HepG2 (cell line): Measurements from ENCODE around the gene PTPRU. TPM values are rescaled to one million over a fixed set of nuclear protein-coding genes. Genes with fewer than 3 reads are reported as not detected.

ENCODE experiments used
- ATAC-seq: fragments of 200-7000 bp; cut with Tn5 transposase; 3 replicates; pipeline ENCODE4 v1.9.1; 2020; ENCODE audit warnings: mild to moderate bottlenecking, moderate library complexity
- BruUV-seq: library from RNA; stranded (reverse); fragments of 400-500 nt; replicated peaks from 2 replicates; lab custom pipeline; 2021; lab: Mats Ljungman, UMichigan
- CTCF ChIA-PET: fragments of 300-600 bp; formaldehyde crosslinking; extraction: SDS; loops from one replicate; lab custom pipeline; 2021; ENCODE audit warnings: low total read pairs, inconsistent platforms, low intra/inter-chr PET ratio; lab: Yijun Ruan, JAX
- POLR2A ChIA-PET: fragments of 350-600 bp; sonication (Branson Sonifier 250); formaldehyde crosslinking; loops from one replicate; lab custom pipeline; 2020; ENCODE audit warnings: antibody characterized with exemption, inconsistent platforms; lab: Yijun Ruan, JAX
- DNase-seq: peaks from one replicate; pipeline ENCODE4 v3.0.0-alpha.2; 2015; ENCODE audit warnings: low spot score
- FAIRE-seq: peaks from 3 replicates; lab custom pipeline; 2011; peaks lifted over from hg19 to GRCh38; lab: Jason Lieb, UNC
- H2AFZ ChIP-seq: one replicate; pipeline ENCODE4 v1.6.1; 2011; ENCODE audit warnings: low read length, inconsistent platforms
- H3K27ac ChIP-seq: fragments of 300-600 bp; 3 replicates; pipeline ENCODE4 v1.8.0; 2011; ENCODE audit warnings: mixed run types, mild to moderate bottlenecking, mixed read lengths, low read length, inconsistent platforms; ENCODE audit not compliant: insufficient read depth; ENCODE audit errors: extremely low read length
- H3K27me3 ChIP-seq, 2 experiments: fragments of 200-600 bp in 1 of 2; 2 replicates in 1 of 2; 3 replicates in 1 of 2; pipeline versions ENCODE4 v1.6.0 to v1.8.0; 2011; ENCODE audit warnings: low read length in 2 of 2, mild to moderate bottlenecking in 2 of 2, moderate library complexity in 2 of 2, inconsistent platforms in 1 of 2; ENCODE audit not compliant: insufficient read depth in 2 of 2, control insufficient read depth in 1 of 2
- H3K36me3 ChIP-seq, 2 experiments: fragments of 200-600 bp in 1 of 2; replicated peaks in 1 of 2; 2 replicates in 1 of 2; 3 replicates in 1 of 2; pipeline versions ENCODE4 v1.5.1 to v1.8.0; 2011; ENCODE audit warnings: low read length in 2 of 2, inconsistent platforms in 1 of 2; ENCODE audit not compliant: insufficient read depth in 2 of 2, control insufficient read depth in 1 of 2
- H3K4me1 ChIP-seq: 2 replicates; pipeline ENCODE4 v1.5.1; 2012; ENCODE audit warnings: low read length, inconsistent platforms; ENCODE audit not compliant: insufficient read depth
- H3K4me2 ChIP-seq: 2 replicates; pipeline ENCODE4 v1.6.0; 2011; ENCODE audit warnings: low read depth, low read length, inconsistent platforms
- H3K4me3 ChIP-seq, 3 experiments: fragments of 200-600 bp in 1 of 3; sonication (generic), shearing (Covaris generic) in 1 of 3; replicated peaks in 1 of 3; 2 replicates each; pipeline ENCODE4 v1.5.1; 2011 to 2016; ENCODE audit warnings: low read length in 3 of 3, inconsistent platforms in 2 of 3, low read depth in 2 of 3, mild to moderate bottlenecking in 2 of 3, control low read depth in 1 of 3, mixed read lengths in 1 of 3; ENCODE audit not compliant: insufficient read depth in 1 of 3
- H3K79me2 ChIP-seq: one replicate; pipeline ENCODE4 v1.6.1; 2011; ENCODE audit warnings: low read length, inconsistent platforms; ENCODE audit not compliant: insufficient read depth
- H3K9ac ChIP-seq: 2 replicates; pipeline ENCODE4 v1.6.0; 2011; ENCODE audit warnings: mild to moderate bottlenecking, low read depth, low read length, inconsistent platforms; ENCODE audit not compliant: insufficient read depth
- H3K9me3 ChIP-seq: 2 replicates; pipeline ENCODE4 v1.5.1; 2012; ENCODE audit warnings: mild to moderate bottlenecking, low read length
- H4K20me1 ChIP-seq: 2 replicates; pipeline ENCODE4 v1.6.0; 2011; ENCODE audit warnings: inconsistent platforms, mild to moderate bottlenecking, low read length, moderate library complexity; ENCODE audit not compliant: insufficient read depth
- CCDC6 ChIP-seq: sonication (generic); formaldehyde crosslinking; IDR thresholded peaks from 2 replicates; pipeline ENCODE4 v1.8.1; 2022; ENCODE audit warnings: mild to moderate bottlenecking, missing genetic modification reagents, moderate library complexity
- FOXP1 ChIP-seq, 2 experiments: fragments of 450-650 bp in 1 of 2; IDR thresholded peaks; 2 replicates each; pipeline ENCODE4 v1.6.1; 2017 to 2018; ENCODE audit warnings: antibody characterized with exemption in 1 of 2
- HMGXB4 ChIP-seq, 2 experiments: sonication (generic) in 1 of 2; formaldehyde crosslinking in 1 of 2; IDR thresholded peaks; 2 replicates each; pipeline versions ENCODE4 v1.4.0 to v1.6.1; 2018 to 2020; ENCODE audit warnings: missing genetic modification reagents in 2 of 2, borderline replicate concordance in 1 of 2, low read depth in 1 of 2, mild to moderate bottlenecking in 1 of 2, missing biosample characterization in 1 of 2
- KLF11 ChIP-seq: IDR thresholded peaks from 2 replicates; pipeline ENCODE4 v1.6.1; 2016; ENCODE audit warnings: missing compliant biosample characterization
- NR2C2 ChIP-seq: sonication (generic); formaldehyde crosslinking; IDR thresholded peaks from 2 replicates; pipeline ENCODE4 v1.4.0; 2020; ENCODE audit warnings: missing genetic modification reagents, mild to moderate bottlenecking, moderate library complexity, borderline replicate concordance
- RFX3 ChIP-seq: IDR thresholded peaks from 2 replicates; pipeline ENCODE4 v1.6.1; 2016; ENCODE audit warnings: missing biosample characterization, missing genetic modification reagents
- SETDB1 ChIP-seq: sonication (generic); formaldehyde crosslinking; IDR thresholded peaks from 2 replicates; pipeline ENCODE4 v1.5.1; 2020; ENCODE audit warnings: missing genetic modification reagents, mild to moderate bottlenecking, borderline replicate concordance
- YEATS4 ChIP-seq: sonication (generic); formaldehyde crosslinking; IDR thresholded peaks from 2 replicates; pipeline ENCODE4 v1.4.0; 2020; ENCODE audit warnings: missing genetic modification reagents, borderline replicate concordance
- ZC3H4 ChIP-seq: sonication (generic); formaldehyde crosslinking; IDR thresholded peaks from 2 replicates; pipeline ENCODE4 v1.4.0; 2020; ENCODE audit warnings: missing genetic modification reagents, borderline replicate concordance
- ZEB1 ChIP-seq: IDR thresholded peaks from 2 replicates; pipeline ENCODE4 v1.6.1; 2012; ENCODE audit warnings: mild to moderate bottlenecking, low read depth, inconsistent platforms; ENCODE audit not compliant: insufficient replicate concordance
- ZFP90 ChIP-seq: sonication (generic); formaldehyde crosslinking; IDR thresholded peaks from 2 replicates; pipeline ENCODE4 v1.8.0; 2022; ENCODE audit warnings: missing genetic modification reagents, mild to moderate bottlenecking, inconsistent platforms, borderline replicate concordance
- ZMYM3 ChIP-seq: sonication (generic); formaldehyde crosslinking; IDR thresholded peaks from 2 replicates; pipeline ENCODE4 v1.5.1; 2020; ENCODE audit warnings: mild to moderate bottlenecking, missing genetic modification reagents
- ZNF766 ChIP-seq: sonication (generic); formaldehyde crosslinking; IDR thresholded peaks from 2 replicates; pipeline ENCODE4 v1.5.0; 2020; ENCODE audit warnings: missing genetic modification reagents, borderline replicate concordance
- ZNF891 ChIP-seq: sonication (generic); formaldehyde crosslinking; IDR thresholded peaks from 2 replicates; pipeline ENCODE4 v1.5.0; 2020; ENCODE audit warnings: mild to moderate bottlenecking, missing genetic modification reagents
- ZSCAN12 ChIP-seq: sonication (generic); formaldehyde crosslinking; IDR thresholded peaks from 2 replicates; pipeline ENCODE4 v1.9.0; 2021; ENCODE audit warnings: mild to moderate bottlenecking, missing genetic modification reagents
- WGBS: methylation state at CpG from one replicate; pipeline ENCODE4 v1.1.6; 2017; ENCODE audit warnings: low lambda C conversion rate; 5-methylcytosine and 5-hydroxymethylcytosine counted together
- in situ Hi-C: cut with HindIII; loops from 2 replicates; pipeline ENCODE4 v1.10.0; 2017; ENCODE audit warnings: low pct_unique_long_range_greater_than_20kb; ENCODE audit not compliant: extremely low pct_ligation_motif_present
- intact Hi-C: fragments of 100-400 bp; cut with micrococcal nuclease; formaldehyde crosslinking; loops from one replicate; pipeline ENCODE4 v1.10.0; 2022; ENCODE audit not compliant: unreplicated experiment
- polyA plus RNA-seq, 8 experiments: library from polyadenylated mRNA; depleted of rRNA in 3 of 8; stranded (reverse) in 7 of 8; unstranded in 1 of 8; fragments of >200 nt; fragmentation: Illumina TruSeq in 4 of 8; extraction: Trizol in 4 of 8; gene quantifications; 2 replicates each; pipeline versions ENCODE4 v1.2.1 to v1.2.3, GENCODE V29; 2011 to 2016; ENCODE audit warnings: low read depth in 4 of 8, missing spikeins in 1 of 8, mixed read lengths in 1 of 8; ENCODE audit not compliant: insufficient read depth in 1 of 8
- total RNA-seq, 5 experiments: library from RNA; depleted of rRNA; stranded (reverse); fragments of >200 nt; fragmentation: Illumina TruSeq; extraction: Trizol; gene quantifications; 2 replicates each; pipeline ENCODE4 v1.2.3, GENCODE V29; 2016; ENCODE audit warnings: low read depth in 1 of 5
- TF ChIP-seq, protein P1 (sequence below): sonication (generic); formaldehyde crosslinking; IDR thresholded peaks from 2 replicates; pipeline ENCODE4 v1.5.0; 2020; ENCODE audit warnings: missing genetic modification reagents

PTPRU gene
- total and polyA plus RNA-seq, 2 of the 13 experiments (the other 11 are each of a cell fraction or from before 2014, with no cell fraction given): 21.6 to 22.3 TPM

DNA sequence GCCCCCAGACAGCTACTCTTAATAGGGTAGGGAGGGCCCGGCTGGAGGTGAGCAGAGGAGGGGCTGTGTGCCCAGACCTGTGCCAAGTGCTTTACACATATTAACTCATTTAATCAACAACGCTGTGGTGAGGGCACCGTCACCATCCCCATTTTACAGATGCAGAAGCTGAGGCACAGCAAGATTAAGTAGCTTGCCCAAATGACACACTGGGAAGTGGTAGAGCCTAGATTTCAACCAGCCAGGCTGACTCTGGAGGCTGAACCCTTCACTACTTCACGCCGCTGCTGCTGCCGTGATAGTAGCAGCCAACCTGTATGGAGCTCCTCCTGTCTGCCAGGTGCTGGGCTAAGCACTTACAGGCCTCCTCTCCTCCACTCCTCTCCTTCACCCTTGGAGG is 127.2 kb downstream of the PTPRU start (continued):
- no peak for TF ChIP-seq HMGXB4 (CRISPR knock-in tag; IDR thresholded peaks at IDR 0.05; ENCODE audit: borderline replicate concordance in 1 of 2, low read depth in 1 of 2)
- no peak for TF ChIP-seq NR2C2 (CRISPR knock-in tag)
- TF ChIP-seq YEATS4 (CRISPR knock-in tag): no peak
- no peak for TF ChIP-seq ZC3H4 (CRISPR knock-in tag)
- no peak for TF ChIP-seq FOXP1 (IDR thresholded peaks at IDR 0.05)
- TF ChIP-seq FOXP1 (CRISPR knock-in tag; IDR thresholded peaks at IDR 0.05): no peak
- TF ChIP-seq ZNF891 (CRISPR knock-in tag): no peak

DNA sequence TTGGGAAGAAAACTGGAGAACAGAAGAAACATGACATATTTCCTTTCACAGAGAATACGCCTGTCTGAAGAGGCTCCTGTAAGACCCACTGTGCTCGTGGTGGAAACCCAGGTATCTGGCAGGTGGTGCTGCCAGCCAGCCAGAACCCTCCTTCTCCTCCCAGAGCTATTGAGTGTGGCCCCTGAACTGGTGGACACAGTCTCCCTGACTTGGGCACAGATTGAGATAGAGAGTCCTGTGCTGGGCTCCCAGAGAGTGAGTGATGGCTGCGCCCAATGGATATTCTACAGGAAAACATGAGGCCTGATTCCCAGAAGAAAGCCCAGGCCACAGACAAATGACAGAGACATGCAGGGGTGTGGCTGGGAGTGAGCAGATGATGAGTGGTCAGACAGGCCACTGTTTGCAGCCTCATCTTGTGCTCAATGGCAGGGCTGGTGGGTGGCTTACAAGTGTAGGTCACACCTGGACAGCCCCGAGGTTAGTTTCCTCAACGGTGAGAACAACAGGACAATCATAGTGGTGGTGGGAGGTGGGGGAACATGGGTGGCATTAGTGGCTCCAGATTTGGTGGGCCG is 127.9 kb downstream of the PTPRU start:
- POLR2A ChIA-PET: interaction anchor here (0.6 kb wide), 1 partner anchor 1321 kb away, joined by 3 read pairs; no protein-coding TSS in a partner anchor
- ATAC-seq: no peak
- CTCF ChIA-PET: no interaction called here
- Histone ChIP-seq H3K4me1 (no peaks in the 10 kb centered on the region), H3K79me2 (no peaks in the 10 kb centered on the region), H3K27ac (no peak overlapping the region), H3K27me3 (peaks cover 3 to 18% of the 10 kb centered on the region in 2 experiments; a peak in 4 of 5 replicates), H3K4me2 (no peak overlapping the region), H4K20me1 (no peaks in the 10 kb centered on the region), H3K9ac (no peak overlapping the region), H3K4me3 (no peak overlapping the region), H3K36me3 (no peaks in the 10 kb centered on the region), H3K9me3 (no peaks in the 10 kb centered on the region), H2AFZ (no peak overlapping the region)
- no TSS peak for BruUV-seq
- intact Hi-C loops: no loop called here
- in situ Hi-C loops: no loop called here
- 34% methylated on average over 6 of the region's 6 CpGs for whole genome bisulfite sequencing
- no peak for TF ChIP-seq ZNF766 (CRISPR knock-in tag)
- no peak for TF ChIP-seq ZFP90 (CRISPR knock-in tag)
- TF ChIP-seq KLF11: no peak
- no peak for TF ChIP-seq ZMYM3 (CRISPR knock-in tag)
- TF ChIP-seq, protein P1, sequence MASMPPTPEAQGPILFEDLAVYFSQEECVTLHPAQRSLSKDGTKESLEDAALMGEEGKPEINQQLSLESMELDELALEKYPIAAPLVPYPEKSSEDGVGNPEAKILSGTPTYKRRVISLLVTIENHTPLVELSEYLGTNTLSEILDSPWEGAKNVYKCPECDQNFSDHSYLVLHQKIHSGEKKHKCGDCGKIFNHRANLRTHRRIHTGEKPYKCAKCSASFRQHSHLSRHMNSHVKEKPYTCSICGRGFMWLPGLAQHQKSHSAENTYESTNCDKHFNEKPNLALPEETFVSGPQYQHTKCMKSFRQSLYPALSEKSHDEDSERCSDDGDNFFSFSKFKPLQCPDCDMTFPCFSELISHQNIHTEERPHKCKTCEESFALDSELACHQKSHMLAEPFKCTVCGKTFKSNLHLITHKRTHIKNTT (CRISPR knock-in tag): no peak
- TF ChIP-seq ZSCAN12: no peak
- TF ChIP-seq RFX3 (CRISPR knock-in tag): no peak
- no peak for TF ChIP-seq ZEB1
- TF ChIP-seq SETDB1 (CRISPR knock-in tag): no peak
- TF ChIP-seq CCDC6 (CRISPR knock-in tag): no peak
- FAIRE-seq: no peak
- DNase-seq: no peak
